HUES64 (cell line): ENCODE results near the gene HBP1.

Experiments used
- H3K27ac ChIP-seq: 2 replicates; pipeline ENCODE4 v1.7.0; 2013; ENCODE audit warnings: low read depth, low read length, inconsistent platforms
- H3K27me3 ChIP-seq: 2 replicates; pipeline ENCODE4 v1.6.1; 2013; ENCODE audit warnings: mild to moderate bottlenecking, low read length; ENCODE audit not compliant: insufficient read depth
- H3K36me3 ChIP-seq: 2 replicates; pipeline ENCODE4 v1.6.1; 2013; ENCODE audit warnings: mild to moderate bottlenecking, low read length; ENCODE audit not compliant: insufficient read depth
- H3K4me1 ChIP-seq: 2 replicates; pipeline ENCODE4 v1.6.1; 2013; ENCODE audit warnings: mild to moderate bottlenecking, low read length, moderate library complexity; ENCODE audit not compliant: insufficient read depth
- H3K4me3 ChIP-seq: 2 replicates; pipeline ENCODE4 v1.5.1; 2013; ENCODE audit warnings: mild to moderate bottlenecking, low read length, moderate library complexity
- H3K9ac ChIP-seq: 2 replicates; pipeline ENCODE4 v1.6.1; 2013; ENCODE audit warnings: mild to moderate bottlenecking, low read depth, low read length
- H3K9me3 ChIP-seq: 2 replicates; pipeline ENCODE4 v1.6.1; 2013; ENCODE audit warnings: low read depth, low read length; ENCODE audit not compliant: insufficient read depth
- WGBS: fragments of 150-250, 120-280 bp; methylation state at CpG from one replicate; pipeline ENCODE4 v1.1.7; 2013; ENCODE audit warnings: missing lambda C conversion rate; 5-methylcytosine and 5-hydroxymethylcytosine counted together

HBP1 gene

GRCh38 chr7:107171496-107171895, 2.7 kb downstream of the HBP1 start:
- no peaks in the 10 kb centered on the region for H3K9me3 ChIP-seq
- no peaks in the 10 kb centered on the region for H3K36me3 ChIP-seq
- H3K27ac ChIP-seq, result no peak overlapping the region
- no peak overlapping the region for H3K9ac ChIP-seq
- no peak overlapping the region for H3K4me3 ChIP-seq
- no peaks in the 10 kb centered on the region for H3K27me3 ChIP-seq
- WGBS, result 95% methylated on average over 12 of the region's 12 CpGs
- peaks cover 38% of the 10 kb centered on the region for H3K4me1 ChIP-seq

DNA sequence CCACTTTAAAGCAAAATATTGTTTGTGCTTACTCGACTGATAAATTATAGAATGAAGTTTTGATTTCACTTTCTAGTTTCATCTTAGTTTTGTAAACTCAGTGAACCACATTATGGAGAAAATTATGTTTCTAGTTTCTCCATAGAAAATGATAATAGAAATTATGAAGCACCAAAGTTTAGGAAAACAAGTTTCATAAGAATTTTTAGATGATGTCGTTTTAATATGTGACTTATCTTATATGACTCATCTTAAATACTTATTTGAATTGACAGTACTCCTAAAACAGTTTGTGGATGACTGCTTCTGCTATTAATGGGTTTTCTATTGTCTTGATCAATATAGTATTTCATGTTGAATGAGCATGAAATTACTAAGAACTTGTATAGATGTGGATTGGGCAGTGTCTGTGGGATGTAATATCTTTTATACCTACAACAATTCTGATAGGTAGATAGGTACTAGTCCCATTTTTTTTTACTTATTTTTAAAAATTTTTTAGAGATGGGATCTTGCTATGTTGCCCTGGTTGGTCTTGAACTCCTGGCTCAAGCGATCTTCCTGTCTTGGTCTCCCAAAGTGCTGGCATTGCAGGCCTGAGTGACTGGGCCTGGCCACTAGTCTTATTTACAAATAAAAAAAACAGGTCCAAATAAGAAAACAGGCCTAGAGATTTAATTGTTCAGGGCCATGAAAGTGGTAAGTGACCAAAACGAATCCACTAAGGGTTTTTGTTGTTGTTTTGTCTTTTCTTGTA, 3.7 kb downstream of the HBP1 start:
- H3K4me1 ChIP-seq, result peaks cover 29% of the 10 kb centered on the region
- no peaks in the 10 kb centered on the region for H3K27me3 ChIP-seq
- WGBS, result 84% methylated on average over 2 of the region's 4 CpGs
- no peak overlapping the region; the same call in 1 of the 2 replicates for H3K9ac ChIP-seq
- no peaks in the 10 kb centered on the region for H3K9me3 ChIP-seq
- no peaks in the 10 kb centered on the region for H3K36me3 ChIP-seq
- H3K4me3 ChIP-seq, result no peak overlapping the region
- H3K27ac ChIP-seq, result peak overlapping the region; percentile 80

DNA sequence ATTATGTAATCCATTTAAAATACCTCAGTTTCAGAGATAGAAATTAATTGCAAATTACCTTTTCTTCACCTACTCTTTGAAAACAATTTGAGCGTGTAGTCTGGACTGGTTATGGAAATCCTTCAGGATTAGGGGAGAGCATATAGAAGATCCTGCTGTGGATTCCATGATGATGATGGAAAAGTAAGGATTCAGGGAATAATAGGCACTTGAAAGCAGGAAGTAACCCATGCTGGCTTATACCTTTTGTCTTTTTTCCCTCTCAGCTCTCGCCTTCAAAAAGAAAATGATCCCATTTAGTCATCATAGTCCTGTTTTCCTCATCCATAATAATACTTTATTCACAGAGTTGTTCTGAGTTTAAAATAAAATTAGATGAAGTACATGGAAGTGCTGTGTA, 4.4 kb downstream of the HBP1 start:
- Histone ChIP-seq H3K36me3 (no peaks in the 10 kb centered on the region), H3K27me3 (no peaks in the 10 kb centered on the region), H3K9me3 (no peaks in the 10 kb centered on the region), H3K4me3 (no peak overlapping the region), H3K9ac (no peak overlapping the region; the same call in 1 of the 2 replicates), H3K4me1 (peaks cover 29% of the 10 kb centered on the region), H3K27ac (peak overlapping the region; percentile 80)
- 24% methylated on average over 2 of the region's 2 CpGs for WGBS

GRCh38 chr7:107173691-107174406, 5.0 kb downstream of the HBP1 start:
- Histone ChIP-seq H3K36me3 (no peaks in the 10 kb centered on the region), H3K9me3 (no peaks in the 10 kb centered on the region), H3K4me1 (peaks cover 29% of the 10 kb centered on the region), H3K4me3 (no peak overlapping the region), H3K9ac (peak overlapping the region; percentile 37; the same call in 1 of the 2 replicates), H3K27me3 (no peaks in the 10 kb centered on the region), H3K27ac (peak overlapping the region; percentile 80)
- 77% methylated on average over 4 of the region's 4 CpGs for WGBS

DNA sequence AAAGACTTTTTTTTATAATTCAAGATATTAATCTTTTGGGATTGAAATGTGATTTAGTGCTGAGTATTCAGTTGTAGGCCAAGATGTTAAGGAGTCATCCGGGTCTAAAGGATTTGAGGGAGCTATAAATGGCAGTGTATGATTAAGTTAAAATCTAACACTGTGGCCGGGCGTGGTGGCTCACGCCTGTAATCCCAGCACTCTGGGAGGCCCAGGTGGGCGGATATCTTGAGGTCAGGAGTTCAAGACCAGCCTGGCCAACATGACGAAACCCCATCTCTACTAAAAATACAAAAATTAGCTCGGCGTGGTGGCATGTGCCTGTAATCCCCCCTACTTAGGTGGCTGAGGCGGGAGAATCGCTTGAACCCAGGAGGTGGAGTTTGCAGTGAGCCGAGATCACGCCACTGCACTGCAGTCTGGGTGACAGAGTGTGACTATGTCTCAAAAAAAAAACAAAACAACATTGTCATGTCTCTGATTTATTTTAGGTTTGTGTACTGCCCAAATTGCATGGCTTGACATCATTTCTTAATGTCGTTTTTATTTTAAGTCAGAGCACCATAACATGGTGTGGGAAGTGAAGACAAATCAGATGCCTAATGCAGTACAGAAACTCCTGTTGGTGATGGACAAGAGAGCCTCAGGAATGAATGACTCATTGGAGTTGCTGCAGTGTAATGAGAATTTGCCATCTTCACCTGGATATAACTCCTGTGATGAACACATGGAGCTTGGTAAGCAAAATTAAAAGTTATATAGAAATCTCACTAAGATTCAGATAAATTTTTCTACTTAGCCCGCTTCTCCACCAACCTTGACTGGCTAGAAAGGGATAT, 10.7 kb downstream of the HBP1 start:
- Histone ChIP-seq H3K27me3 (no peaks in the 10 kb centered on the region), H3K9ac (no peak overlapping the region), H3K4me3 (no peak overlapping the region), H3K36me3 (peaks cover 41% of the 10 kb centered on the region), H3K27ac (no peak overlapping the region), H3K9me3 (no peaks in the 10 kb centered on the region), H3K4me1 (peaks cover 8% of the 10 kb centered on the region)
- WGBS, result 96% methylated on average over 13 of the region's 14 CpGs

DNA sequence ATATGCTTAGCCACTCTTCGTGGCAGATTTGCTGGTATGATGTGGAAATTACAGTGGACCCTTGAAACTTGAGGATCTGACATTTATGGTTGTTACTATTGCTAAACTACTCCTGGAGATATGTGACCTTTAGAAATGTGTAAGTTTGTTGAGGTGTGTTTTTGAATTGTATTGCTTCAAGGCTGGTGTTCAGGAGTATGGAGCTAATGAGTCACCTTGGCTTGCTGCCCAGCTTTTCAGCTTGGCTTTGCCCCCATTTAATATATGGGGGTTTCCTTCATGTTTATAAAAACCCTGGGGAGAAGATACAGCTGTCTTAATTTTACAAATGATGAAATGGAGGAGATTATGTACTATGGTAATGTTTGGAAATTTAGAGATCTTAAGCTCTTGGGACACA, 11.6 kb downstream of the HBP1 start:
- WGBS, result 94% methylated on average over 1 of the region's 1 CpG
- no peak overlapping the region for H3K4me3 ChIP-seq
- no peaks in the 10 kb centered on the region for H3K4me1 ChIP-seq
- H3K36me3 ChIP-seq, result peaks cover 49% of the 10 kb centered on the region
- H3K27ac ChIP-seq, result no peak overlapping the region
- no peaks in the 10 kb centered on the region for H3K9me3 ChIP-seq
- H3K9ac ChIP-seq, result no peak overlapping the region
- H3K27me3 ChIP-seq, result no peaks in the 10 kb centered on the region

GRCh38 chr7:107181172-107181571, 12.4 kb downstream of the HBP1 start:
- Histone ChIP-seq H3K9ac (no peak overlapping the region), H3K9me3 (no peaks in the 10 kb centered on the region), H3K36me3 (peaks cover 57% of the 10 kb centered on the region), H3K4me1 (no peaks in the 10 kb centered on the region), H3K4me3 (no peak overlapping the region), H3K27me3 (no peaks in the 10 kb centered on the region), H3K27ac (no peak overlapping the region)
- 99% methylated on average over 4 of the region's 5 CpGs for WGBS

- H3K27ac ChIP-seq, result no peak overlapping the region
- no peak overlapping the region for H3K4me3 ChIP-seq
- H3K36me3 ChIP-seq, result peaks cover 88% of the 10 kb centered on the region
- H3K9me3 ChIP-seq, result no peaks in the 10 kb centered on the region
- no peaks in the 10 kb centered on the region for H3K27me3 ChIP-seq
- H3K9ac ChIP-seq, result no peak overlapping the region
- H3K4me1 ChIP-seq, result no peaks in the 10 kb centered on the region
- 94% methylated on average over 3 of the region's 4 CpGs for WGBS
Measured at GRCh38 chr7:107185716-107186115, 16.9 kb downstream of the HBP1 start.

DNA sequence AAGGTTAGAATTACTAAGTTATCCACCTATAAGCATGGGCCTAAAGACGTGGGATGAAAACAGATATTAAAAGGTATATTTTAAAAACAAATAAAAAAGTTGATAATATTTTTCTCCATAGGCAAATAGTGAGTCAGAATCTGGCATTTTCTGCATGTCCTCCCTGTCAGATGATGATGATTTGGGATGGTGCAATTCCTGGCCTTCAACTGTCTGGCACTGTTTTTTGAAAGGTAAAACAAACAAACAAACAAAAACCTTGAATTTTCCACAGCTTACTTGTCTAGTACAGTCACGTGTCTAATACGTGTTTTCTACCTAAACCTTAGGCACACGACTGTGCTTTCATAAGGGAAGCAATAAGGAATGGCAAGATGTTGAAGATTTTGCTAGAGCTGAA, 17.4 kb downstream of the HBP1 start:
- Histone ChIP-seq H3K27ac (no peak overlapping the region), H3K36me3 (peaks cover 89% of the 10 kb centered on the region), H3K4me1 (no peaks in the 10 kb centered on the region), H3K9ac (no peak overlapping the region), H3K27me3 (no peaks in the 10 kb centered on the region), H3K4me3 (no peak overlapping the region), H3K9me3 (no peaks in the 10 kb centered on the region)
- 97% methylated on average over 3 of the region's 4 CpGs for WGBS

- no peaks in the 10 kb centered on the region for H3K9me3 ChIP-seq
- H3K27me3 ChIP-seq, result no peaks in the 10 kb centered on the region
- WGBS, result 99% methylated on average over 2 of the region's 2 CpGs
- H3K4me3 ChIP-seq, result no peak overlapping the region
- no peak overlapping the region for H3K9ac ChIP-seq
- no peak overlapping the region for H3K27ac ChIP-seq
- peaks cover 93% of the 10 kb centered on the region for H3K36me3 ChIP-seq
- no peaks in the 10 kb centered on the region for H3K4me1 ChIP-seq
Measured at GRCh38 chr7:107187774-107188173, 19.0 kb downstream of the HBP1 start.

- Histone ChIP-seq H3K4me1 (no peaks in the 10 kb centered on the region), H3K36me3 (peaks cover 86% of the 10 kb centered on the region), H3K27ac (no peak overlapping the region), H3K27me3 (no peaks in the 10 kb centered on the region), H3K4me3 (no peak overlapping the region), H3K9me3 (no peaks in the 10 kb centered on the region), H3K9ac (no peak overlapping the region)
- WGBS, result 97% methylated on average over 2 of the region's 2 CpGs
Measured at GRCh38 chr7:107190090-107190489, 21.3 kb downstream of the HBP1 start.
